NCI-H82 treated with DMSO at 0.1 percent for 48 hours (cell line): Measurements from ENCODE around the gene KRT6C.
"Not testable (repeated sequence)": the region's sequence is repeated elsewhere in the genome, so short reads cannot be mapped to it uniquely, and the experiment has no call there.

ENCODE experiments used
- DNase-seq: peaks from one replicate; lab custom pipeline; 2025; ENCODE audit not compliant: unreplicated experiment; lab: John Stamatoyannopoulos, UW

The KRT6C gene

DNA sequence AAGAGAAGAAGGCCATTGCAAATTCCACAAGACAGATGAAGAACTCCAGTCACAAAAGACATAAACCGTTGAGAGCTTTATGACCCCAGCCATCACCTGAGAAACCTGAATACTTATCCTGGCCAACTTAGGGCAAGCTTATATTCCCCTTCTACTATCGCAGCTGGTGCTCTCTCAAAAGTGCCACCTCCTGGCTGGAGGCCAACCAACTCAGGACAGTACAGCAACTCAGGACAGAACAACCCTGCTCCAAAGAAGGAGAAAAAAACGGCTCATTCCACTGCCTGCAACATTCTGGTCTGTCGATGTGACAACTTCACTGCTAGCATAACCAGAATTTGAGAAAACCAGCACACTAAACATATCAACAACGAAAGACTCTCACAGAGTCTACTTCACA is 11.9 kb downstream of the KRT6C start:
- DNase-seq: no peak

DNA sequence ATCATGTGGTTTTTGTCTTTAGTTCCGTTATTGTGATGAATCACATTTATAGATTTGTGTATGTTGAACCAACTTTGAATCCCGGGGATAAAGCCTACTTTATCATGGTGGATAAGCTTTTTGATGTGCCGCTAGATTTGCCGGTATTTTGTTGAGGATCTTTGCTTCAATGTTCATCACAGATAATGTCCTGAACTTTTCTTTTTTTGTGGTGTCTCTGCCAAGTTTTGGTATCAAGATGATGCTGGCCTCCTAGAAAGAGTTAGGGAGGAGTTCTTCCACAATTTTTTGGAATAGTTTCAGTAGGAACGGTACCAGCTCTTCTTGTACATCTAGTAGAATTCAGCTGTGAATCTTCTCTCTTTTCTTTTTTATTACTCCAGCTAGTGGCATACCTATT is 14.7 kb downstream of the KRT6C start:
- no peak for DNase-seq

DNA sequence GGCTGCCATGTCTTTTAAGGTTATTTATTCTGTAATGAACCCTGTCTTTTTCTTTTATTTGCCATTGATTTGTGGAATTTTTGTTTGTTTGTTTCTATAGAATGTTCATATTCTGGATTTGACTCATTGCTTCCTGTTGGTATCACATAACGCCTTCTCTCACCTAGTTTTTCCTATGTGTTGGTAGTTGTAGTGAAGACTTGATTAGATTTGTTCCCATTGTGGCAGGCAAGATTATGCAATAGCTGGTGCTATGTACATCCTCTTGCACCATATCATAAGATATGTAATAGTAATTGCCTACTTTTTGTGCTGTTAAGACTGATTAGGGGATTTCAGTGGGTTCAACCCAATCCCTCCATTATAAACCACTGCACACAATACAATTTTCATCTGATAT is 17.8 kb downstream of the KRT6C start:
- no peak for DNase-seq

DNA sequence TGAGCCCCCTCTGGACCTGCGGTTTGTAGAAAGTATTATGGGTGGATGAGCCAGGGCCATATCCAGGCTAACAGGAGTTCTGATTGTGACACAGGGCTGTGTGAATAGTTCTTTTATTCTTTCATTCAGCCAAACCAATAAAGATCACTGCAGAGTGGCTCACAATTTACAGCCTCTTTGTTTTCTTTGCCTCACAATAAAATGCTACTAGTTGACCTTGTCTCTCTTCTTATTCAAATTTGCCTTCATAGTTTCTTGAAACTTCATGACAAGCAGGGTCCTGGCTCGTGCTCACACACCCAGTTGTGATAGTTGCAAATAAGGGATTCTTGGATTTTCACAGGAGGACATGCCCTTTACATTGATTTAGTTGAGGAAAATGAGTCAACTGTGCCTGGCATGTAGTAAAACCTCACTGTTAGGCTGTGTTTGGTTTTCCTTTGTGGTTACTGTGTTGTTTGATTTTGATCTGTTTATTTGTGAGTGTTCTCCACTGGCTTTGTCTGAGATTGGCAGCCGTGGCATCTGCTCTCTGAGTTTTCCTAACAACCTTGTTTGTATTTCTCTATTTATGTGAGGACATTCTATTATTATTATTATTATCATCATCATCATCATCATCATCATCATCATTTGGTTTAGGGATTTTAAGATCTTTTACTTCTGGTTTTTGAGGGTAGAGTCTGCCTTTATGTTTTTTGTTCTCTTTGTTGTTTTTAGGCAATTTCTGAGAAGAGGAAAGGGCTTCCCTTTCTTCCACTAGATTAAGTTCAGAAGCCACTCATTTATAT is 19.0 kb downstream of the KRT6C start:
- DNase-seq: no peak

DNA sequence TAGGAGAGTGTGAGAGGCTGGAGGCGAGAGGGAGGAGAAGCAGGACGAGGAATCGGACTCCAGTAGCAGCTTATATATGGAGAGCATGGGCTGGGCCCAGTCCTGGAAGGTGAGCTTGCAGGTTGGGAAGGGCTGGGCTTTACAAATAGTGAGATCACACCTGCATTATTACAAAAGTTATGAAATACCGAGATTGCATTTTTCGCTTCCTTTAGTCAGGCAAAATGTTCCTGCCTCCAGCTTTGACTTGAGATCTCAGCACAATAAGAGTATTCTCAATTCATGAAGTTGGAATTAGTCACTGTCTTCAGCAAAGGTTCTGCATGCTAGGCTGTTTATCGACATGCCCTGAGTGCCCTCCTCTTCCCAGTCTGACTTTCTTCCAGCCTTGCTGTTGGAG is 21.5 kb downstream of the KRT6C start, which contains the start of gene KRT6B:
KRT6B (minus strand) TSS at position 46 of the 400 bp plus-strand sequence. CDS start 68 bp downstream, outside the sequence.
- DNase-seq: no peak

DNA sequence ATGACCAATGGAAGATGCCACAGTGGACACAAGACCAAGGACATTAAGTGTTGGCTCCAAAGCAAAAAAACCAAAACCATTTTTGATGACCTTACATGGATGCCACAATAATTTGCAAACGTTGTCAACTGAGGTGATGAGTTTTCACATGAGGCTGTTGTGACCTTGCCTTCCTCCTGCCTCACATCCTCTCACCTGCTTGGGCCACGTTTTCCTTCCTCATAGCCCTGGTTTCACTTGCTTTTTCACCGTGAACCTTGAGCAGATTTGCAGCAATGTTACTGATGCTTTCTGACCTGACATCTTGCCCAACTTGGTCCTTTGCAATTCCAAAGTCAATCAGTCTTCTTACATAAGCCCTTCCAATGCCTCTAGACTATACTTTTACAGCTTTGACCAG is 25.4 kb downstream of the KRT6C start:
- DNase-seq: no peak

DNA sequence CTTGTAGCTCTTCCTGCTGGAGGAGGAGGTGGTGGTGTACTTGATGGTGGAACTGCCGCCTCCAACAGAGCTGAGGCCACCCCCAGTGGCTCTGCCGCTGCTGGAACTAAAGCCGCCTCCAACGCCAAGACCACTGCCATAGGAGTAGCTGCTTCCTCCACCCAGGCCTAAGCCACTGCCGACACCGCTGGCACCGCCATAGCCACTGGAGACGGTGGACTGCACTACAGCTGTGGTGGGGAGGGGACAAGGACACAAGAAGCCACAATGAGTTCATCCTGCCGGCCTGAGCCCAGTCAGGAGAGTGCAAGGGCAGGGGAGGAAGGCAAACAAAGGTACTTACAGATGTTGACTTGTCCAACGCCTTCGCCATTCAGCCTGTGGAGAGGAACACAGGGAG is 26.4 kb downstream of the KRT6C start:
- not testable (repeated sequence) for DNase-seq

DNA sequence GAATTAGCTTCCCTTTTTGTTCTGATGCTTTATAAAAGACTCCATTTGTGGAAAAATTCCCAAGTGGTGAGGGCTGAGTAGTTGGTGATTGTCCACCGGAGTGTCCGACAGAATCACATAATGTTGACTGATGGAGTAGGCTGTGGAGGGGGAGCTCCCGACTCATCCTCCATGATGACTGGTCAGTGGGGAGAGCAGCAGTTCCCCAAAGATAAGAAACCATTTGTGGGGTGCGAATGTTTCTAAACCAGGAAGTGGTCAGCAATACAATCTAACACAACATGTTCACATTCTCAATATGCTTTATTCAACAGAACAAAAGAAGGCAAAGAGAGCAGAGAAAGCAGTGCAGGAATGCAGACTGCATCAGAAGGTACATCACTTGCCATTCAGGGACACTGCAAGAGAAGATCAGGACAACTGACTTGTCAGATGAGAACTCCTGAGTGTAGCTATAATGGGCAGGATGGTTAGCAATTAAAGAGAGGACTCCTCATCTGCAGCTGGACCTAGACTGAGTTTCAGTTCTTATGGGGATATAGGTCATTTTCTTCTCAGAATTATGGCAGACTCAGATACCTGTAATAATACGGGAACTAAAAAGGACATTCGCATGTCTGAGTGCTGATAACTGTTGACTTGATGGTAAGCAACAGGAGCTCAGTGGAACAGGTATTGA is 27.1 kb downstream of the KRT6C start:
- DNase-seq: no peak

DNA sequence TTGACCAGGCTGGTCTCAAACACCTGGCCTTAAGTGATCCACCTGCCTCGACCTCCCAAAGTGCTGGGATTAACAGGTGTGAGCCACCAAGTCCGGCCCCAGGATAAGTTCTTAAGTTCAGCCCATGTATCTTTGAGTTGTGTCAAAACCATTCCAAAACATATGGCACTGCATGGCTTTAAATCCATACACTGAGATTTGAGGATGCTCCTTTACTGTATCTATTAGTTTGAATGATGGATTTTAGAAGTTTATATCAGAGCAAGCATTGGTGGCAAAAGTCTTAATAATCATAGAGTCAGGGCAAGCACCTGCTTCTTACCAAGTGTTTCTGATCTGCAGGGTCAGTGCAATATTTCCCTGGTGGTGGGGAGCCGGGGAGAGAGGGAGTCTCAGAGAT is 27.7 kb downstream of the KRT6C start:
- no peak for DNase-seq

DNA sequence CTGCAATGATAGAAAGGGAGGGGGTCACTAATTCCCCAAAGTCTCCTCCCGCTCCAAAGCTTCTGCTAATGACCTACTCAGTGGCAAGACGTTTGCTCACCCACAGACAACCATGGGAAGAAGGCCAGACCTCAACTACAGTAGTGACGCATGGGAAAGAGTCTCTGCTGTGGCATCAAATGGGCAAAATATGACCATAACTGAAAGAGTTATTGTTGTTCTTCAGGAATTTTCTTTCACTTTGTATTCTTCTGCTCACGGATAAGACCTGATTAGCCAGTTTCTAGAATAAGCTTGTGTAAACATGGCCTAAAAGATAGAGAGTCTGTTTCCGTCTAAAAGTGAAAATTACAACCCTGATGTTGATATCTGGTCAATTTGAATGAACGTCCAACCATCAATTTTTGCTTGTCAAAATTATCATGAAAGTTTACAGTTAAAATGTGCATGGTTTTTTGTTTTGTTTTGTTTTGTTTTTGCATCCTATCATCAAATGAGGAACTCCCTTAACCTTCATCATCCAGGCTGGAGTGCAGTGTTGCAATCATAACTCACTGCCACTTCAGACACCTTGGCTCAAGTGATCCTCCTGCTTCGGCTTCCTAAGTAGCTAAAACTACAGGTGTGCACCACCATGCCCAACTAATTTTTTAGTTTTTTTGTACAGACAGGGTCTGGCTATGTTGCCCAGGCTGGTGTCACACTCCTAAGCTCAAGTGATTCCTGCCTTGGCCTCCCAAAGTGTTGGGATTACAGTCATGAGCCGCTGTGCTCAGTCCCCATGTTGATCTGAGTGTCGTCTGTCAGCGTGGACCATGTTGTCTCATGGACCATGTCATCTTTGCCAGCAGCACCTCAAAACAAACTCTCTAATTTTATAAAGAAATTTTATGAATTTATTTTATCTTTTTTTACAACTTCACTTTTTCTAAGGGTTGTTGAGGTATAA is 28.7 kb downstream of the KRT6C start:
- DNase-seq: no peak

DNA sequence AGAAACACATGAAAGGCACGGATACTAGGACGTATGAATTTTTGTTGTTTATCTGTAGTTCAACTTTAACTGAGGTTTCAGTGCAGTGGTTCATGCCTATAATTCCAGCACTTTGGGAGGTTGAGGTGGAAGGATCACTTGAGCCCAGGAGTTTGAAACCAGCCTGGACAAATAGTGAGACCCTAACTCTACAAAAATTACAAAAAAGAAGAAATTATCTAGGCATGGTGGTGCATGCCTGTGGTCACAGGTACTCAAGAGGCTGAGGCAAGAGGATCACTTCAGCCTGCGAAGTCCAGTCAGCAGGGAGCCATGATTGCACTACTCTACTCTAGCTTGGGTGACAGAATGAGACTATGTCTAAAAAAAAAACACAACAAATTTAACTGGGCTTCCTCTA is 29.6 kb downstream of the KRT6C start:
- DNase-seq: no peak

DNA sequence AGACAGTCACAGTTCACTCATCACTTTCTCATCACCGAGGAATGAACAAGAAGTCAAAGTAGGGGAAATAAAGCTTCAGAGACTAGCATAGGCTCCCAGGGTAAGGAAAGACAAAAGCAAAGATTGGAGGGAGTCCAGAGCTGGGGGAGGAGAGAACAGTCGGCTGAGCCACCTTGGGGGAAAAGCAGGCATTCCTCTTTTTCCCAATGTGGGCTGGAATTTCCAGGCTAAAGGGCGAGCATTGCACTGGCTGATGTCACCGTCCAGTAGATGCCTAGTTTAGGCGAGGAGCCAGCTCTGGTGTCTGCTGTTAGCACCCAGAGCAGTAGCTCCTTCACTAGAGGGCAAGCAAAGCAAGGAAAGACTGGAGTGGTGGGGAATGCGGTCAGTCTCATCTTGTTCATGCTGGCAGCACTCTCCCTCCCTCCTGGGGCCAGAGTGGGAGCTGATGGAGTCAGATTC is 31.0 kb downstream of the KRT6C start:
- DNase-seq: no peak

DNA sequence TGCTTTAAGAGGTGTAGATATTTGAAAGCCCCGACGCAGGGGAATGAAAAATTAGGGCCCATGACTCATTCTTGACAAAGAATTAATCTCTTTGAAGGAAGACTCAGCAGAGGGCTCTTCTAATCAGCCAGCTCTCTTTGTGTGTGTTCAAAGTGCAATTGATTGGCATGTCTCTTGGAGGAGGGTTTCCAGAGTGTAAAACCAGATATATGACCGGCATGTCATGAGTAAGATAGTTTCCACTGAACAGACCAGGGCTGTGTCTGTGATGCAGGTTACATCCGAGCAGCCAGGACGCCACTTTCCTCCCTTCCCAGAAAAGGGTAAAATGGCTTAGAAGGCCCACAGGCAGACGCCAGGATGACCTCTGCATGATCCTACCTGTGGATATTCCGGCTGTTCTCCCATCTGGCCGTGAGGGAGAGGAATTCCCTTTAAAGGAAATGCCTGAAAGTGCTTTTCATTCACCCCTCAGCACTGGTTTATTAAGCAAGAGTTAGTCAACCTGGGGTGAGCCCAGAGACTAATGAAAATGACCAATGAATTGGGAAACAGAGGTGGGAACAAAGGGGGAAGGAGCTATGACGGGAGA is 32.2 kb downstream of the KRT6C start:
- no peak for DNase-seq

DNA sequence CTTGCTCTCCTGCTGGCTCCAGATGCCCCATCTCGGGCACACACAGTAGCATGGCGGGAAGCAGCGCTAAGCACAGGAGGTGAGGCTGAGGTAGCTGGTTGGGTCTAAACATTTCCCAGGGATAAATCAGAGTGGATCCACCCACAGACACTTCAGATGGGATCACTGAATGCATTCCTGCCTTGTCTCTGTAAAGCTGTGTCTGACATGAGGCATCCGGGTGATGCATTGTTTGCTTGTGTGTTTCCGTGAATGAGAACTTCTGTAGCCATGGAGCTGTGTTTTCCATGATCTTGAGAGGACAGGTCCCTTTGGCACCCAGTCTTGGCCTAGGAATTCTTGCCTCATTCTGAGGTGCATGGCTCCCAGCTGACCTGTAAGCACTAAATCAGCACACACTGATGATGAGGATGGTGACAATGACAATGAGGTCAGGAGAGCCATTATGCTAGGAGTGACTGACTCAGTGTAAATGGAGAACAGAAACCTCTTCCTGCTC is 32.7 kb downstream of the KRT6C start:
- no peak for DNase-seq

DNA sequence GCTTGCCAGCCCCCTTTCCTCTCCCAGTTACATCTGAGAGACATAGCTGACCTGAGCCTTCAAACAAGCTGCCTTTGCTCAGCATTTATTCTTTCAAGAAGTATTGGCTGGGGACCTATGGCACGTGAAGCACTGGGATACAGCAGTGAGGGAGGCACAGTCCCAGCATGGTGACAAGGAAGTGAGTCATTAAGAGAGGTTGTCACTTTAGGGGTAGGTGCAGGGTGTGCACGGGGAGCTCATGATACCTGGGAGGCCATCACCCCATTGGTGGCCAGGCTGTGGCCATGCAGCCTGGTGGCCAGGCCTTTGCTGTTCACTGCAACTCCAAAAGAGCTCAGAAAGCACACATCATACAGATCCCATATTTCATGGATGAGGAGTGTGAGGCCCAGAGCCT is 33.8 kb downstream of the KRT6C start:
- no peak for DNase-seq

DNA sequence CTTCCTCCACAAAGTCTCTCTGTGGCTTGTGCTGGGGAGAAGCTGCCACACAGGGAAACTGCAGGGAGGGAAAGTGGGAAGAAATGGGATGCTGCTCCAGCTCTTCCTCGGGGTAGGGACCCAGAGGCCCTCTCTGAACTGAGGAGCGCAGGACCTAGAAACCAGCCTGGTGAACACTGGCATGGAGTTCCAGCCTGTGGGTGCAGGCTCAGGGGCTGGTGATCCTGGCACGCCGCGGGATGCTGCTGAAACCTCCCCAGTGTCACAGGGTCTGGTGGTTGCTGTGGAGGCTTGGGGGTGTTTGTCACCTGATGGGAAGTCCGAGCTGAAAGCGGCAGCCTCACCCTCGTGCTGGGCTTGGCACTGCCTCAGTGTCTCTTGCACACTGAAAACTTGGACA is 34.2 kb downstream of the KRT6C start:
- no peak for DNase-seq

DNA sequence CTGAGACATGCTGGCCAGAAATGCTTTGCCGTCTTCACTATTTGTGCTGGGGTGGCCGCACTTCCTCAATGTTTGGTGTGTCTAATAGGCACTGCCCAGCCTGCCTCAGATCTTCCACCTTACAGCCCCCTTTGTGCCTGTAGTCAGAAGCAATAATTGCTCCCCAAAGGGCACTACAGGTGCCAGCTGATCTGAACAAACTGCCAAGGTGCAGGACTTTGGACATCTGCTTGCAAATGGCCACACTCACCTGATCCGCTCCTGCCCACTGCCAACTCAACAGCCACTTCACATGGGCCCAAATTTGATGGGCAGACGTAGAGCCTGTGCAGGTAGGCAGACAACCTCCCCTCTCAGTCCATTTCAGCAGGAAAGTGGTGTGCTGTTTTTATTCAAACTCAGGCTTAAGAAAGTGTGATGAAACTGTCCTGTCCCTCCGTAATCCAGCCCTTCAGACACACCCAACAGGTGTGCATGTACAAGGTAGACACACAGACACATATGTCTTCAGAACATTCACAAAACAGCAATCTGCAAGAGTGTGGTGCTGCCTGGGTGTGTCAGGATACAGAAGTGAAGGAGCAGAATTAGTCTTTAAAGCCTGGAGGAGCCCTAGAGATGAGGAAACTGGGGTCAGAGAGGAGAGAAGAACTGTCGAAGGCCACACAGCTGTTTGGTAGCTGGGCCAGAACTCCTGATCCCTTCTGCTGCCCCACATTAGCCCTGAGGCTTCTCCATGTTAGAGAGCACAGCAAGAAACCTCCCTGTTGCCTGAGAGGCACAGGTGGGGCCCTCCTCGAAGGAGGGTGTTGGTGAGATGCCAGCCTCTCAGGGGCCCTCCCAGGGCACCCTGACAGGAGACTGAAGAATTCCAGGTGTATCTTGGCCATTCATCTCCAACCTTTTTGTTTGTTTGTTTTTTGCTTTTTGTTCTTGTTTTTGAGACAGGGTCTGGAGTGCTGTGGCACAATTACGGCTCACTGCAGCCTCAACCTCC is 35.0 kb downstream of the KRT6C start:
- no peak for DNase-seq

DNA sequence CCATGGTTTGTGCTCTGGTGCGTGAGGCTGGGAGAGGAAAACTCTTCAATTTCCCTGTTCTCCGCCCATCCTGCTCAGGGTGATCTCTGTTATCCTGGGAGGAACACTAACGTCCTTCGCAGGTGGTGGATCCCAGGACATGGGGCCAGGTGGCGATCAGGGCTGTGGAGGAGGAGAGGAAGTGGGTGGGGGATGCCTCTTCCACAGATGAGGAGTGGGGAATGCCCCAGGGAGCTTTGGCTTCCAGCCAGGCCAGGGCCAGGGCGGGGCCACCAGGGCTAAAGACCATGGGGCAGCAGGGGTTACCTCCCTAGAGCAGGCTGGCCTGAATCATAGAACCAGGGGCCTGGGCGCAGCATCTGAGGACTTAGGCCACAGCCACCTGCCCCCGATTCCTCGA is 36.1 kb downstream of the KRT6C start:
- no peak for DNase-seq

DNA sequence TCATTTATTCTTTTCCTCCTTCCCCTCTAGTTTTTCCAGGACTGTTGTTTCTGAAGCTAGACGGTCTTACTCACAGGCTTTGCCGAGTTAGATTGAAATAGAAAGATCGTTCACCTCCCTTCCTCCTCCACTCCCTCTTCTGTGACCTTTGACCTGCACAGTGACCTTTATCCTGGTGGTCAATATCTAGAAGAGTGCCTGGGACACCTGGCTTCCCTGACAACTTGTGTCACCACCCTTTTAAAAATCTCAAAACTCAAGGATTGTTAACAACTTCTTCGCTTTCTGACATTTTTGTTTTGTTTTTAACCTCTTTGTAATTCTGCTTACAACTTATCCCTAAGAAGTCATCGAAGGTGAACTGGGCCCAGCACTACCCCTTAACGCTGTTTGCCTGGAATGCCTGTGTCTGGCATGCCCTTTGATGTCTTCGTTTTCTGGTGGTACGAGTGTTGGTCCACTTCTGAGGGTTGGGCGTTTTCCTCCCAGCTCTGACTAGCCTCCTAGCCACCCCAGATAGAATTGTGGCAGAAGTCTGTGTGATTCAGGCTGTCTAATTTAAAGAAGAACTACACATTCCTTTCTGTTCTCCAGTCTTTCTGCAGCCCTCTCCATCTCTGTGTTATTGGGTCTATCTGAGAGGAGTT is 36.7 kb downstream of the KRT6C start:
- no peak for DNase-seq
